ENCODE measurements around the gene MIA2. TPM values are rescaled to one million over a fixed set of nuclear protein-coding genes. Genes with fewer than 3 reads are reported as not detected.
A peak's percentile ranks its signal among the peaks of the same experiment; 100 is the strongest.
"Not testable (repeated sequence)": the region's sequence is repeated elsewhere in the genome, so short reads cannot be mapped to it uniquely, and the experiment has no call there.

The MIA2 gene
- total and polyA plus RNA-seq, 8 donors: 24.7 to 47.4 (median 34.4) TPM

- FAIRE-seq (no peak), ATAC-seq (peak in 1 of 4 donors; percentile 51), DNase-seq (no peak)
- Histone ChIP-seq H3K36me3 (no peaks in the 10 kb centered on the region), H3K27me3 (no peaks in the 10 kb centered on the region), H3K9me3 (no peaks in the 10 kb centered on the region), H3K27ac (no peak overlapping the region), H3K4me3 (no peak overlapping the region), H3K4me1 (peaks cover 0 to 13% (median 0%) of the 10 kb centered on the region in 3 donors)
- TF ChIP-seq CTCF (IDR thresholded peaks at IDR 0.05): no peak
- 79 to 83% methylated on average over 1 of the region's 1 CpG for WGBS, 2 donors
- intact Hi-C loops (cut with DNase I): no loop called here
Observed at GRCh38 chr14:39276005-39276404, 42.3 kb downstream of the MIA2 start.

GRCh38 chr14:39276579-39277114, 42.9 kb downstream of the MIA2 start:
- H3K27me3 ChIP-seq: no peaks in the 10 kb centered on the region
- FAIRE-seq (no peak), ATAC-seq (no peak), DNase-seq (no peak)
- TF ChIP-seq CTCF (IDR thresholded peaks at IDR 0.05): no peak
- H3K27ac ChIP-seq: no peak overlapping the region
- intact Hi-C loops (cut with DNase I): no loop called here
- 42 to 58% methylated on average over 2 of the region's 2 CpGs for WGBS, 2 donors
- H3K36me3 ChIP-seq: no peaks in the 10 kb centered on the region
- H3K4me3 ChIP-seq: no peak overlapping the region
- peaks cover 0 to 13% (median 0%) of the 10 kb centered on the region in 3 donors for H3K4me1 ChIP-seq
- H3K9me3 ChIP-seq: no peaks in the 10 kb centered on the region

GRCh38 chr14:39279515-39279914, 45.8 kb downstream of the MIA2 start:
- no peak for TF ChIP-seq CTCF (IDR thresholded peaks at IDR 0.05)
- H3K27me3 ChIP-seq: no peaks in the 10 kb centered on the region
- peaks cover 0 to 4% (median 0%) of the 10 kb centered on the region in 3 donors for H3K36me3 ChIP-seq
- no peak overlapping the region for H3K4me3 ChIP-seq
- FAIRE-seq (no peak), ATAC-seq (no peak), DNase-seq (no peak)
- intact Hi-C loops (cut with DNase I): no loop called here
- 89 to 93% methylated on average over 3 of the region's 3 CpGs for WGBS, 2 donors
- no peaks in the 10 kb centered on the region for H3K9me3 ChIP-seq
- peaks cover 0 to 13% (median 0%) of the 10 kb centered on the region in 3 donors for H3K4me1 ChIP-seq
- no peak overlapping the region for H3K27ac ChIP-seq

- H3K4me3 ChIP-seq; FAIRE-seq; ATAC-seq; H3K27me3 ChIP-seq; H3K27ac ChIP-seq; H3K36me3 ChIP-seq; intact Hi-C loops (cut with DNase I); H3K9me3 ChIP-seq; DNase-seq: not testable (repeated sequence)
- WGBS, 2 donors: 97% methylated on average over 3 of the region's 3 CpGs
- H3K4me1 ChIP-seq: peaks cover 0 to 10% (median 0%) of the 10 kb centered on the region in 3 donors
Observed at GRCh38 chr14:39280678-39281077, 47.0 kb downstream of the MIA2 start.

- peaks cover 0 to 5% (median 2%) of the 10 kb centered on the region in 3 donors for H3K36me3 ChIP-seq
- FAIRE-seq (no peak), DNase-seq (no peak), ATAC-seq (no peak)
- no peak for TF ChIP-seq CTCF (IDR thresholded peaks at IDR 0.05)
- no peaks in the 10 kb centered on the region for H3K9me3 ChIP-seq
- no peaks in the 10 kb centered on the region for H3K4me1 ChIP-seq
- intact Hi-C loops (cut with DNase I): no loop called here
- H3K27ac ChIP-seq: no peak overlapping the region
- no peak overlapping the region for H3K4me3 ChIP-seq
- no peaks in the 10 kb centered on the region for H3K27me3 ChIP-seq
- WGBS, 2 donors: 57 to 58% methylated on average over 1 of the region's 1 CpG
Observed at GRCh38 chr14:39289523-39289922, 55.8 kb downstream of the MIA2 start.
